Measurements from ENCODE around the gene OCEL1.

DNA sequence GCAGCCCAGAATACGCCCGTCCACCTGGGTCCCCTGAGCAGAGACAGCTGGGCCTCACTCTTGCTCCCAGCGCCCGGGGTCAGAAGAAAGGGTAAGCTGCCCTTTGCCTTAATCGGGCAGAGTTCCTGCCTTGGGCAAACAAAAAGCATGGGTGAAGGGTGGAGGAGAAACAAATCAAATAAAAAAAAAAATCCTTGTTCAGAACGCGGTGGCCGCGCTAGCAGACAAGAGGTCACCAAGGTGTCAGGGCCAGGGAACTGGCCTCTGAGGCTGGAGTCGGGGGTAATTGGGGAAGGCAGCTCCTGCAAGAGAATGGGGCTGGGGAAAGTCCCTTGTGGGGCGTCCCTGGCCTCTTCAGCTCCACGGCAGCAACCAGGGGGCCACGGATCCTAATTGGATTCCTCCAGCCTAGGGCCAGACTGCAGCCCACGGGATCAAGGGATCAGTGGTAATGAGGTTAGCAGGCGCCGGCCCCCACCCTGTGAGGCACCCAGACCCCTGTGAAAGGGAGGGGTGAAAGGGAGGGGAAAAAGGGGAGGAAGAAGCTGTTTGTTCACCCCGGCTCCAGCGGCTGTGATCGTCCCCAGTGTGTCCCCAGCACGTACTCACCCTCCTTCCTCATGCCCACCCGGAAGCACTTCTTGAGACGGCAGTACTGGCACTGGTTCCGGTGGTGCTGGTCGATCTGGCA lies 14.2 kb downstream of the OCEL1 start:
- no peak for TF ChIP-seq CTCF (IDR thresholded peaks at IDR 0.05)
- no peak for TF ChIP-seq POLR2A (IDR thresholded peaks at IDR 0.05)
